Prostate gland (tissue), 2 donors: ENCODE data around the gene PLIN1. TPM values are rescaled to one million over a fixed set of nuclear protein-coding genes. Genes with fewer than 3 reads are reported as not detected.

Experiments used
- DNase-seq: peaks from one replicate; pipeline ENCODE4 v3.0.0-alpha.2; 2019; ENCODE audit warnings: low spot score
- H3K27ac ChIP-seq, 2 donors: fragments of 200-600 bp; sonication (generic); 2 replicates each; pipeline ENCODE4 v1.5.1; 2017 to 2019
- H3K27me3 ChIP-seq: fragments of 200-600 bp; sonication (generic); replicated peaks from 2 replicates; pipeline ENCODE4 v1.5.1; 2019; ENCODE audit not compliant: insufficient read depth
- H3K36me3 ChIP-seq, 2 donors: fragments of 200-600 bp; sonication (generic); 1 replicate in 1 of 2; 2 replicates in 1 of 2; pipeline versions ENCODE4 v1.5.1 to v1.8.1; 2017 to 2019
- H3K4me1 ChIP-seq: fragments of 200-600 bp; sonication (generic); replicated peaks from 2 replicates; pipeline ENCODE4 v1.5.1; 2019
- H3K4me3 ChIP-seq, 2 donors: fragments of 200-600 bp; sonication (generic); 2 replicates each; pipeline ENCODE4 v1.5.1; 2017 to 2019
- H3K9me3 ChIP-seq: fragments of 200-600 bp; sonication (generic); 2 replicates; pipeline ENCODE4 v1.5.1; 2017
- CTCF ChIP-seq, 4 experiments: fragments of 200-600 bp in 2 of 4; fragments of 450-650 bp in 2 of 4; sonication (generic) in 2 of 4; IDR thresholded peaks; 1 replicate in 3 of 4; 2 replicates in 1 of 4; pipeline ENCODE4 v1.5.1; 2016 to 2019; ENCODE audit warnings: antibody characterized with exemption in 4 of 4, mild to moderate bottlenecking in 2 of 4, moderate library complexity in 2 of 4
- POLR2A ChIP-seq: fragments of 450-650 bp; IDR thresholded peaks from one replicate; pipeline ENCODE4 v1.6.1; 2016; ENCODE audit warnings: antibody characterized with exemption, mild to moderate bottlenecking
- POLR2AphosphoS5 ChIP-seq: sonication (generic); formaldehyde crosslinking; IDR thresholded peaks from one replicate; pipeline ENCODE4 v1.6.1; 2017; ENCODE audit warnings: antibody characterized with exemption
- WGBS: methylation state at CpG from one replicate; pipeline ENCODE4 v1.1.5; 2018; 5-methylcytosine and 5-hydroxymethylcytosine counted together
- intact Hi-C: fragments of 100-400 bp; cut with DNase I; formaldehyde crosslinking; loops from one replicate; pipeline ENCODE4 v1.14.2; 2022
- total RNA-seq, 2 donors: library from RNA; depleted of rRNA; stranded (reverse); fragments of >200 nt; gene quantifications; one replicate each; pipeline ENCODE4 v1.1.0, GENCODE V29; 2016

Gene PLIN1
- total RNA-seq, 2 donors from 2014 or later: 1.5 to 3.6 TPM

DNA sequence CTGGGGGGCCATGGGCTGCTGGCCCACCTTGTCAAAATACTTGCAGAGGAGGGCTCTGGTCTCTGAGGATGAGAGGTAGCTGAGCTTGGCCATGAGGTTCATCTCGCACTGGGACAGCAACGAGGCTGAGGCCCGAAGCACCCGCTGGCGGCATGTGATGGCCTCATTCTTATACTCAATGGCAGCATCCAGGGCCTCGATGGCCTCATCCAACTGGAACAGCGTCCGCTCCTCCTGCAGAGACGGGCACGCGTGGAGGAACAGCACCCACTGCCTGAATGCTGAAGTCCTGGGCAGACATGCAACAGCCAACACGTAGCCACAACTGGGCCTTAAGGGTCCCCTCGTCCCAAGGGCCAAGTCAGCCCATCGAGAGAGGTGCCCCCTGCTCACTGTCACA is 48.9 kb downstream of the PLIN1 start:
- no peaks in the 10 kb centered on the region for H3K36me3 ChIP-seq
- 84% methylated on average over 14 of the region's 14 CpGs for WGBS

DNA sequence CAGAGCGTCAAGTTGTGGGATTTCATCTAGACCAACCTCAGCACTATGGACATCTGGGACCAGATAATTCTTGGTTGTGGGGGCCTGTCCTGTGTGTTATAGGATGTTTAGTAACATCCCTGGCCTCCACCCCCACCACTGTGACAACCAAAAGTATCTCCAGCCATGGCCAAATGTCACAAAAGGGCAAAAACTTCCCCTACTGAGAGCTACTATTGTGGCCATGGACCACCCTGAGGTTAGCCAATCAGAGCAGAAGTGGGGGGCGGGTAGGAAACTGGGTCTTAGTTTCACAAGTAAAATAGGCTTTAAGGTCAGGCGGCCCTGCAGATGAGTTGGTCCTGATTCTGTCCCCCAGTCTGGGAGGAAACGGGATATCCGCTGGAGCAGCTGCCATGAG is 49.3 kb downstream of the PLIN1 start:
- Histone ChIP-seq H3K4me3 (no peak overlapping the region), H3K27ac (no peak overlapping the region), H3K36me3 (no peaks in the 10 kb centered on the region), H3K9me3 (no peaks in the 10 kb centered on the region), H3K4me1 (no peaks in the 10 kb centered on the region), H3K27me3 (no peaks in the 10 kb centered on the region)
- DNase-seq: no peak
- WGBS: 95% methylated on average over 5 of the region's 5 CpGs
- intact Hi-C loops: no loop called here
- TF ChIP-seq POLR2AphosphoS5: no peak
- TF ChIP-seq POLR2A: no peak
- TF ChIP-seq CTCF (IDR thresholded peaks at IDR 0.05): no peak

More for the DNA sequence above, 48.9 kb downstream of the PLIN1 start:
- Histone ChIP-seq H3K27ac (no peak overlapping the region), H3K27me3 (no peaks in the 10 kb centered on the region), H3K4me3 (no peak overlapping the region), H3K4me1 (no peaks in the 10 kb centered on the region), H3K9me3 (no peaks in the 10 kb centered on the region)
- intact Hi-C loops: no loop called here
- no peak for TF ChIP-seq POLR2AphosphoS5
- no peak for DNase-seq

GRCh38 chr15:89628806-89629715 is 50.1 kb downstream of the PLIN1 start:
- Histone ChIP-seq H3K36me3 (no peaks in the 10 kb centered on the region), H3K27ac (no peak overlapping the region), H3K27me3 (no peaks in the 10 kb centered on the region), H3K4me1 (no peaks in the 10 kb centered on the region), H3K9me3 (no peaks in the 10 kb centered on the region), H3K4me3 (no peak overlapping the region)
- intact Hi-C loops: no loop called here
- DNase-seq: no peak
- TF ChIP-seq POLR2A: no peak
- TF ChIP-seq POLR2AphosphoS5: no peak
- no peak for TF ChIP-seq CTCF (IDR thresholded peaks at IDR 0.05)
- WGBS: 89% methylated on average over 27 of the region's 30 CpGs

DNA sequence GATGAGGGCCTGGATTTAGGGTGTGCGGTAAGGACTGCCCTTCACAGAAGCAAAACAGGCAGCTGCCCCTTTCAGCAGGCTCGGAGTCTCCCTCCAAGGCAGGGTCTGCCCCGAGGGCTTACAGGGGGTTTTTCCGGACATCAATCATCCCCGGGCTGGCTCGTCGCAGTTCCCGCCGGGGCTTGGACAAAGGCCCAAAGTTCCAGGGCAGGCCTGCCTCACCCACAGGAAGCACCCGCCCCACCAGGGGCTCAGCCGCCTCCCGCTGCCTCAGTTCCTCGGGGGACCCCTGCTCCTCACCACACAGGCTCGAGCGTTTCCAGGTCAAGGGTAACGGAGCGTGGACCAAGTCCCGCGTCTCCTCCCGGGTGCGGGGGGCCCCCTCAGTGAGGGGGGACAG is 50.9 kb downstream of the PLIN1 start:
- Histone ChIP-seq H3K27ac (no peak overlapping the region), H3K36me3 (no peaks in the 10 kb centered on the region), H3K4me3 (no peak overlapping the region), H3K4me1 (no peaks in the 10 kb centered on the region), H3K27me3 (no peaks in the 10 kb centered on the region), H3K9me3 (no peaks in the 10 kb centered on the region)
- no peak for DNase-seq
- intact Hi-C loops: no loop called here
- 77% methylated on average over 21 of the region's 21 CpGs for WGBS
- no peak for TF ChIP-seq CTCF (IDR thresholded peaks at IDR 0.05)
- no peak for TF ChIP-seq POLR2A
- no peak for TF ChIP-seq POLR2AphosphoS5

GRCh38 chr15:89627256-89627970 is 51.8 kb downstream of the PLIN1 start:
- H3K9me3 ChIP-seq: no peaks in the 10 kb centered on the region
- intact Hi-C loops: no loop called here
- H3K4me1 ChIP-seq: no peaks in the 10 kb centered on the region
- H3K4me3 ChIP-seq: no peak overlapping the region
- DNase-seq: no peak
- 92% methylated on average over 8 of the region's 8 CpGs for WGBS
- TF ChIP-seq CTCF (IDR thresholded peaks at IDR 0.05): no peak
- H3K27me3 ChIP-seq: no peaks in the 10 kb centered on the region
- no peaks in the 10 kb centered on the region for H3K36me3 ChIP-seq
- no peak overlapping the region for H3K27ac ChIP-seq
